HepG2 (cell line): ENCODE data around the gene TPPP2. TPM values are rescaled to one million over a fixed set of nuclear protein-coding genes. Genes with fewer than 3 reads are reported as not detected.

Source experiments
- FOXK1 ChIP-seq: sonication (generic); formaldehyde crosslinking; IDR thresholded peaks from 2 replicates; pipeline ENCODE4 v1.4.0; 2020; ENCODE audit warnings: low read depth, missing genetic modification reagents, borderline replicate concordance
- KAT8 ChIP-seq: IDR thresholded peaks from 2 replicates; pipeline ENCODE4 v1.6.1; 2016; ENCODE audit warnings: missing genetic modification reagents, missing compliant biosample characterization
- NFRKB ChIP-seq: fragments of 450-650 bp; IDR thresholded peaks from 2 replicates; pipeline ENCODE4 v1.6.1; 2017
- ONECUT2 ChIP-seq: sonication (generic); formaldehyde crosslinking; IDR thresholded peaks from 2 replicates; pipeline ENCODE4 v1.4.0; 2020; ENCODE audit warnings: missing genetic modification reagents
- TEAD2 ChIP-seq: sonication (generic); formaldehyde crosslinking; IDR thresholded peaks from 2 replicates; pipeline ENCODE4 v1.9.0; 2021; ENCODE audit warnings: missing genetic modification reagents
- ZC3H13 ChIP-seq: sonication (generic); formaldehyde crosslinking; IDR thresholded peaks from 2 replicates; pipeline ENCODE4 v1.8.1; 2023; ENCODE audit warnings: mild to moderate bottlenecking, missing genetic modification reagents, moderate library complexity
- ZFAT ChIP-seq: sonication (generic); formaldehyde crosslinking; conservative IDR thresholded peaks from 2 replicates; pipeline ENCODE4 v1.8.1; 2023; ENCODE audit warnings: missing genetic modification reagents, inconsistent platforms
- ZFYVE20 ChIP-seq: sonication (generic); formaldehyde crosslinking; IDR thresholded peaks from 2 replicates; pipeline ENCODE4 v1.8.0; 2023; ENCODE audit warnings: low read depth, mild to moderate bottlenecking, moderate library complexity, missing genetic modification reagents, borderline replicate concordance
- ZMYM2 ChIP-seq: sonication (generic); formaldehyde crosslinking; IDR thresholded peaks from 2 replicates; pipeline ENCODE4 v1.8.0; 2022; ENCODE audit warnings: mild to moderate bottlenecking, missing genetic modification reagents
- ZMYM4 ChIP-seq: sonication (generic); formaldehyde crosslinking; IDR thresholded peaks from 2 replicates; pipeline ENCODE4 v1.8.1; 2023; ENCODE audit warnings: mild to moderate bottlenecking, missing genetic modification reagents
- ZNF772 ChIP-seq: sonication (generic); formaldehyde crosslinking; IDR thresholded peaks from 2 replicates; pipeline ENCODE4 v1.5.0; 2020; ENCODE audit warnings: mild to moderate bottlenecking, missing genetic modification reagents
- ZNF780A ChIP-seq: sonication (generic); formaldehyde crosslinking; IDR thresholded peaks from 2 replicates; pipeline ENCODE4 v1.8.0; 2022; ENCODE audit warnings: mild to moderate bottlenecking, missing genetic modification reagents, moderate library complexity
- ZNF839 ChIP-seq: sonication (generic); formaldehyde crosslinking; IDR thresholded peaks from 2 replicates; pipeline ENCODE4 v1.4.0; 2020; ENCODE audit warnings: missing genetic modification reagents, mild to moderate bottlenecking, borderline replicate concordance
- ZZZ3 ChIP-seq: sonication (generic); formaldehyde crosslinking; IDR thresholded peaks from 2 replicates; pipeline ENCODE4 v1.4.0; 2020; ENCODE audit warnings: missing genetic modification reagents, mild to moderate bottlenecking, borderline replicate concordance
- polyA plus RNA-seq, 8 experiments: library from polyadenylated mRNA; depleted of rRNA in 3 of 8; stranded (reverse) in 7 of 8; unstranded in 1 of 8; fragments of >200 nt; fragmentation: Illumina TruSeq in 4 of 8; extraction: Trizol in 4 of 8; gene quantifications; 2 replicates each; pipeline versions ENCODE4 v1.2.1 to v1.2.3, GENCODE V29; 2011 to 2016; ENCODE audit warnings: low read depth in 4 of 8, missing spikeins in 1 of 8, mixed read lengths in 1 of 8; ENCODE audit not compliant: insufficient read depth in 1 of 8
- total RNA-seq, 5 experiments: library from RNA; depleted of rRNA; stranded (reverse); fragments of >200 nt; fragmentation: Illumina TruSeq; extraction: Trizol; gene quantifications; 2 replicates each; pipeline ENCODE4 v1.2.3, GENCODE V29; 2016; ENCODE audit warnings: low read depth in 1 of 5
- TF ChIP-seq, protein P1 (sequence below): sonication (generic); formaldehyde crosslinking; IDR thresholded peaks from 2 replicates; pipeline ENCODE4 v1.4.0; 2020; ENCODE audit warnings: missing genetic modification reagents
- TF ChIP-seq, protein P2 (sequence below): sonication (generic); formaldehyde crosslinking; conservative IDR thresholded peaks from 2 replicates; pipeline ENCODE4 v1.4.0; 2020; ENCODE audit warnings: missing genetic modification reagents
- TF ChIP-seq, protein P3 (sequence below): IDR thresholded peaks from 2 replicates; pipeline ENCODE4 v1.6.1; 2012; ENCODE audit warnings: inconsistent platforms
- TF ChIP-seq, protein P4 (sequence below): sonication (generic); formaldehyde crosslinking; IDR thresholded peaks from 2 replicates; pipeline ENCODE4 v1.4.0; 2020; ENCODE audit warnings: mild to moderate bottlenecking, missing genetic modification reagents
- TF ChIP-seq, protein P5 (sequence below): sonication (generic); formaldehyde crosslinking; IDR thresholded peaks from 2 replicates; pipeline ENCODE4 v1.8.1; 2023; ENCODE audit warnings: mild to moderate bottlenecking, missing genetic modification reagents, borderline replicate concordance
- TF ChIP-seq, protein P6 (sequence below): sonication (generic); formaldehyde crosslinking; IDR thresholded peaks from 2 replicates; pipeline ENCODE4 v1.8.1; 2023; ENCODE audit warnings: mild to moderate bottlenecking, missing genetic modification reagents

The TPPP2 gene
- total and polyA plus RNA-seq, 2 of the 13 experiments (the other 11 are each of a cell fraction or from before 2014, with no cell fraction given) = 0.58 to 4.2 TPM

DNA sequence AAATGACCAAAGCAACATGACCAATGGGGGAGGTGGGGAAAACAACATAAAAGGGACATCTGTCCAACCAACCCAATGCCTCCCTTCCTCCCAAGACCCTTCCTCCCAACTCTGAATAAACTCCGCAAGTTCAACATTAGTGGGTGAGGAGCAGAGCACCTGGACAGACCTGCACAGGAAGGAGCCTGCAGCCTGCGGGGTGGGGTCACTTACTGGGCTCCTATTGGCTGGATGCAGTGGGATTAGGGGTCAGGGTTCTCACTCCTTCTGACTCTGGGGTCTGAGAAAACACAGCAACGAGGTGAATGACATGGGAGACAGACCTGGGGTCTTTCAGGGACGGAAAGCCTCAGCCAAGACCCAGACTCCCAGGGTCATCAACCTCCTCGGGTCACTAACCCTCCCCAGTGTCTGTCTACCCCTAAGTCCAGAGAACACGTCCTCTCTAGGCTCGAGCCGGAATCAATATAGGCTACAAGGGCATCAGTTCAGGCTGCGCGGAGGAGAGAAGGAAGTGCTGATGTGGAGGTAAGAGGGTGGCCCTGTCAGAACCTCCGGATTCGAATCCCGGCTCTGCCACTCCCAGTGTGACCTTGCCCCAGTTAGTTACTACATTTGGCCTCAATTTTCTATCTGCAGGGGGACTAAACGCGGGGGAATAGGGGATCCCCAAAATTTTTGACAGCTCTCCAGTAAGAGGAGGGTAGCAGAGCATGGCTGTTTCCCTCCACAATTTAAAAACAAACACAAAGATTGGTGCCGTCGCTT lies 6.0 kb upstream of the TPPP2 start (continued):
- TF ChIP-seq, protein P1, sequence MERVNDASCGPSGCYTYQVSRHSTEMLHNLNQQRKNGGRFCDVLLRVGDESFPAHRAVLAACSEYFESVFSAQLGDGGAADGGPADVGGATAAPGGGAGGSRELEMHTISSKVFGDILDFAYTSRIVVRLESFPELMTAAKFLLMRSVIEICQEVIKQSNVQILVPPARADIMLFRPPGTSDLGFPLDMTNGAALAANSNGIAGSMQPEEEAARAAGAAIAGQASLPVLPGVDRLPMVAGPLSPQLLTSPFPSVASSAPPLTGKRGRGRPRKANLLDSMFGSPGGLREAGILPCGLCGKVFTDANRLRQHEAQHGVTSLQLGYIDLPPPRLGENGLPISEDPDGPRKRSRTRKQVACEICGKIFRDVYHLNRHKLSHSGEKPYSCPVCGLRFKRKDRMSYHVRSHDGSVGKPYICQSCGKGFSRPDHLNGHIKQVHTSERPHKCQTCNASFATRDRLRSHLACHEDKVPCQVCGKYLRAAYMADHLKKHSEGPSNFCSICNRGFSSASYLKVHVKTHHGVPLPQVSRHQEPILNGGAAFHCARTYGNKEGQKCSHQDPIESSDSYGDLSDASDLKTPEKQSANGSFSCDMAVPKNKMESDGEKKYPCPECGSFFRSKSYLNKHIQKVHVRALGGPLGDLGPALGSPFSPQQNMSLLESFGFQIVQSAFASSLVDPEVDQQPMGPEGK (CRISPR knock-in tag) = peak; percentile 33; the same call in 1 of the 2 replicates
- TF ChIP-seq ONECUT2 (CRISPR knock-in tag) (0 out of 2 replicates have a peak, but pooled peaks have one; percentile 35), ZNF780A (CRISPR knock-in tag) (no peak), ZFAT (no peak), ZNF772 (CRISPR knock-in tag) (no peak), ZMYM4 (CRISPR knock-in tag) (no peak), TEAD2 (CRISPR knock-in tag) (no peak), ZC3H13 (CRISPR knock-in tag) (no peak), FOXK1 (CRISPR knock-in tag) (no peak), ZZZ3 (CRISPR knock-in tag) (no peak), ZMYM2 (no peak), NFRKB (no peak), ZNF839 (CRISPR knock-in tag) (no peak), KAT8 (CRISPR knock-in tag) (no peak), ZFYVE20 (no peak)
- TF ChIP-seq, protein P2, sequence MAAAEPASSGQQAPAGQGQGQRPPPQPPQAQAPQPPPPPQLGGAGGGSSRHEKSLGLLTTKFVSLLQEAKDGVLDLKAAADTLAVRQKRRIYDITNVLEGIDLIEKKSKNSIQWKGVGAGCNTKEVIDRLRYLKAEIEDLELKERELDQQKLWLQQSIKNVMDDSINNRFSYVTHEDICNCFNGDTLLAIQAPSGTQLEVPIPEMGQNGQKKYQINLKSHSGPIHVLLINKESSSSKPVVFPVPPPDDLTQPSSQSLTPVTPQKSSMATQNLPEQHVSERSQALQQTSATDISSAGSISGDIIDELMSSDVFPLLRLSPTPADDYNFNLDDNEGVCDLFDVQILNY (CRISPR knock-in tag) = no peak
- TF ChIP-seq, protein P3, sequence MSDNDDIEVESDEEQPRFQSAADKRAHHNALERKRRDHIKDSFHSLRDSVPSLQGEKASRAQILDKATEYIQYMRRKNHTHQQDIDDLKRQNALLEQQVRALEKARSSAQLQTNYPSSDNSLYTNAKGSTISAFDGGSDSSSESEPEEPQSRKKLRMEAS = peak; percentile 45; the same call in 1 of the 2 replicates
- TF ChIP-seq, protein P4, sequence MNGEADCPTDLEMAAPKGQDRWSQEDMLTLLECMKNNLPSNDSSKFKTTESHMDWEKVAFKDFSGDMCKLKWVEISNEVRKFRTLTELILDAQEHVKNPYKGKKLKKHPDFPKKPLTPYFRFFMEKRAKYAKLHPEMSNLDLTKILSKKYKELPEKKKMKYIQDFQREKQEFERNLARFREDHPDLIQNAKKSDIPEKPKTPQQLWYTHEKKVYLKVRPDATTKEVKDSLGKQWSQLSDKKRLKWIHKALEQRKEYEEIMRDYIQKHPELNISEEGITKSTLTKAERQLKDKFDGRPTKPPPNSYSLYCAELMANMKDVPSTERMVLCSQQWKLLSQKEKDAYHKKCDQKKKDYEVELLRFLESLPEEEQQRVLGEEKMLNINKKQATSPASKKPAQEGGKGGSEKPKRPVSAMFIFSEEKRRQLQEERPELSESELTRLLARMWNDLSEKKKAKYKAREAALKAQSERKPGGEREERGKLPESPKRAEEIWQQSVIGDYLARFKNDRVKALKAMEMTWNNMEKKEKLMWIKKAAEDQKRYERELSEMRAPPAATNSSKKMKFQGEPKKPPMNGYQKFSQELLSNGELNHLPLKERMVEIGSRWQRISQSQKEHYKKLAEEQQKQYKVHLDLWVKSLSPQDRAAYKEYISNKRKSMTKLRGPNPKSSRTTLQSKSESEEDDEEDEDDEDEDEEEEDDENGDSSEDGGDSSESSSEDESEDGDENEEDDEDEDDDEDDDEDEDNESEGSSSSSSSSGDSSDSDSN (CRISPR knock-in tag) = no peak
- TF ChIP-seq, protein P5, sequence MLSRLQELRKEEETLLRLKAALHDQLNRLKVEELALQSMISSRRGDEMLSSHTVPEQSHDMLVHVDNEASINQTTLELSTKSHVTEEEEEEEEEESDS (CRISPR knock-in tag) = no peak
- TF ChIP-seq, protein P6, sequence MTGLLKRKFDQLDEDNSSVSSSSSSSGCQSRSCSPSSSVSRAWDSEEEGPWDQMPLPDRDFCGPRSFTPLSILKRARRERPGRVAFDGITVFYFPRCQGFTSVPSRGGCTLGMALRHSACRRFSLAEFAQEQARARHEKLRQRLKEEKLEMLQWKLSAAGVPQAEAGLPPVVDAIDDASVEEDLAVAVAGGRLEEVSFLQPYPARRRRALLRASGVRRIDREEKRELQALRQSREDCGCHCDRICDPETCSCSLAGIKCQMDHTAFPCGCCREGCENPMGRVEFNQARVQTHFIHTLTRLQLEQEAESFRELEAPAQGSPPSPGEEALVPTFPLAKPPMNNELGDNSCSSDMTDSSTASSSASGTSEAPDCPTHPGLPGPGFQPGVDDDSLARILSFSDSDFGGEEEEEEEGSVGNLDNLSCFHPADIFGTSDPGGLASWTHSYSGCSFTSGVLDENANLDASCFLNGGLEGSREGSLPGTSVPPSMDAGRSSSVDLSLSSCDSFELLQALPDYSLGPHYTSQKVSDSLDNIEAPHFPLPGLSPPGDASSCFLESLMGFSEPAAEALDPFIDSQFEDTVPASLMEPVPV (CRISPR knock-in tag) = no peak
